Activated effector memory CD4-positive, alpha-beta T cell treated with Interleukin-2 at 50 U/mL for 16 hours (primary cell): ENCODE results near the gene CRPPA.
"Not testable (repeated sequence)": the region's sequence is repeated elsewhere in the genome, so short reads cannot be mapped to it uniquely, and the experiment has no call there.

ENCODE experiments used
- DNase-seq: peaks from one replicate; pipeline ENCODE4 v3.0.0-alpha.2; 2020

The CRPPA gene

DNA sequence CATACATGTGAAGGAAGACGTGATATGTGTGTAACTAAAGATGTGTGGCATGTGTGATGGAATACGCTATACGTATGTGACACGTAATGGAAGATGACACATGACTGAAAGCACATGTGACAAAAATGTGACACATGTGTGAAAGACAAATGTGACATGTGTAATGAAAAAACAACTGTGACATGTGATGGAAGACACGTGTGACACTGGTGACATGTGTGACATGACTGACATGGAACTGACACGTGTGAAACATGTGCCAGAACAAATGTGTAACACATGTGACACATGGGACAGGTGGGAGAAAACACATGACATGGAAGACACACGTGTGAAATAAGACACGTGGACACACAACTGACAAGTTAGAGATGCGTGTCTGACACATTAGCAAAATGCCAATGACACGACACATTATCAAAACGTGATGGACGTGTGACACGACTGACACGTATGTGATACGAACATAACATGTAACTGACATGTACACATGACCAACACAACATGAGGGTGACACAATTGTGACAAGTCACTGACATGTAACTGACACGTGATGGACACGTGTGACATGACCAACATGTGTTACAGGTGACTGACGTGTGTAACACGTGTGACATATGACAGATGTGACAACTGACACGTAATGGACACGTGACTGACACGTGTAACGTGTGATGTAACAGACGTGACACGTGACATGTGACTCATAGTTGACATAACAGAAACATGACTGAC, 24.4 kb downstream of the CRPPA start:
- DNase-seq = no peak

DNA sequence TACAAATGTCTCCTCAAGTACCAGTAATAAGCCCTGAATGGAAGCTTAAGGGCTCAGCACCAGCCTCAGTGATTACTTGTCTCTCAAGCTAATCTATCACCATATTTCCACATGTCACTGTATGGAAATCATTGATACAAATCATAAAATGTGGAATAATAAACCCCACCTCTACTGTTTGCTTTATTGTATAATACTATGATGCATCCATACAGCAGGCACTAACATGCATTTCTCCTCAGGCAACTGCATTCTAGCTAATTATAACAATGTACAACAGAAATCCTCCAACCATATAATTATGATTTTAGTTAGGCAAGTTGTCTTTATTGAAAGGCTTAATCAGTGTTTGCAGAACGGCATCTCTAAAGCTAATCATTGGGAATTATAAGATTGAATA, 26.2 kb downstream of the CRPPA start:
- DNase-seq = no peak

GRCh38 chr7:16393862-16394422, 27.4 kb downstream of the CRPPA start:
- DNase-seq = no peak

DNA sequence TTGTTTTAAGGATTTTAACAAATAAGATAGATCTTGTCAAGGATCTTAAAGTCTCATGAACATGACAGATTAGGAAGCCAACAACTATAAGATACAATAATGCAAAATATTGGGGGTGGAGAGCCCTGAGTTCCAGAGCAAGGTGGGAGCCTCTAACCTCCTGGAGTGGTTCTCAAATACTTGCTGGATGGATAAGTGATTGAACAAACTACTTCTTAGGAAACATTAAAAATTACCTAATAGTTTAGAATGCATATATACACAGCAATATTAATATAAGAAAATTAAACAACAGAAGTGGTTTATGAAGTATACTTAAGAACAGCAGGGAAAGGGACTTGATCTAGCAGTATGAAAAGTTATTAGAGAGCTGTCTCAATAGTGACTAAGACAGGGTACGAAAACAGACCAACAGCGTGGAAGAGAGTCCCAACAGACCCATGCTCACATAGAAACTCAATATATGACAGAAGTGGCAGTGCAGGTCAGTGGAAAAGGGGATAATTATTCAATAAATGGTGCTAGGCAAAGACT, 28.3 kb downstream of the CRPPA start:
- no peak for DNase-seq

DNA sequence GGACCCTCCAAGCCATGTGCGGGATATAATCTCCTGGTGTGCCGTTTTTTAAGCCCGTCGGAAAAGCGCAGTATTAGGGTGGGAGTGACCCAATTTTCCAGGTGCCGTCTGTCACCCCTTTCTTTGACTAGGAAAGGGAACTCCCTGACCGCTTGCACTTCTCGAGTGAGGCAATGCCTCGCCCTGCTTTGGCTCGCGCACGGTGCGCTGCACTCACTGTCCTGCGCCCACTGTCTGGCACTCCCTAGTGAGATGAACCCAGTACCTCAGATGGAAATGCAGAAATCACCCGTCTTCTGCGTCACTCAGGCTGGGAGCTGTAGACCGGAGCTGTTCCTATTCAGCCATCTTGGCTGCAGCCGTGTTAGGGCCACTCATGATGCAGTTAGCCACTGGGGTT, 37.6 kb downstream of the CRPPA start:
- DNase-seq = not testable (repeated sequence)

DNA sequence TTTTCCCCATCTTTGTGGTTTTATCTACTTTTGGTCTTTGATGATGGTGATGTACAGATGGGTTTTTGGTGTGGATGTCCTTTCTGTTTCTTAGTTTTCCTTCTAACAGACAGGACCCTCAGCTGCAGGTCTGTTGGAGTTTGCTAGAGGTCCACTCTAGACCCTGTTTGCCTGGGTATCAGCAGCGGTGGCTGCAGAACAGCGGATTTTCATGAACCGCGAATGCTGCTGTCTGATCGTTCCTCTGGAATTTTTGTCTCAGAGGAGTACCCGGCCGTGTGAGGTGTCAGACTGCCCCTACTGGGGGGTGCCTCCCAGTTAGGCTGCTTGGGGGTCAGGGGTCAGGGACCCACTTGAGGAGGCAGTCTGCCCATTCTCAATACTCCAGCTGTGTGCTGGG, 38.2 kb downstream of the CRPPA start:
- DNase-seq = not testable (repeated sequence)
